HFFc6 (cell line): Measurements from ENCODE around the gene BFSP1. TPM values are rescaled to one million over a fixed set of nuclear protein-coding genes. Genes with fewer than 3 reads are reported as not detected.

Experiments used
- DNase-seq: peaks from one replicate; pipeline ENCODE4 v3.0.0-alpha.2; 2018
- H3K27ac Mint-ChIP-seq: 2 replicates; pipeline ENCODE4 v1.8.0; 2020; ENCODE audit warnings: mild to moderate bottlenecking, mixed read lengths
- H3K27me3 Mint-ChIP-seq: 2 replicates; pipeline ENCODE4 v1.8.0; 2021; ENCODE audit warnings: mild to moderate bottlenecking, moderate library complexity, mixed read lengths; ENCODE audit not compliant: insufficient read depth
- H3K36me3 Mint-ChIP-seq: 2 replicates; pipeline ENCODE4 v1.8.0; 2021; ENCODE audit warnings: low read depth, mixed read lengths
- H3K4me1 Mint-ChIP-seq: 2 replicates; pipeline ENCODE4 v1.8.0; 2020; ENCODE audit warnings: low read depth, mixed read lengths
- H3K4me3 Mint-ChIP-seq: 2 replicates; pipeline ENCODE4 v1.8.0; 2020; ENCODE audit warnings: mild to moderate bottlenecking, moderate library complexity, mixed read lengths
- H3K9me3 Mint-ChIP-seq: 2 replicates; pipeline ENCODE4 v1.8.0; 2020; ENCODE audit warnings: mild to moderate bottlenecking, mixed read lengths
- CTCF ChIP-seq: fragments of 200-600 bp; sonication (generic); IDR thresholded peaks from 2 replicates; pipeline ENCODE4 v1.5.0; 2021; ENCODE audit warnings: antibody characterized with exemption, mild to moderate bottlenecking
- total RNA-seq, 6 experiments: library from RNA; stranded (reverse); fragmentation: NEBNext Ultra II Directional; extraction: Animal tissue kit (Norgen Biotek cat#: 25700); gene quantifications; 2 replicates in 1 of 6; 3 replicates in 5 of 6; pipeline ENCODE4 v1.2.3, GENCODE V29; 2021

Gene BFSP1
- total RNA-seq, 6 experiments from 2014 or later = 1.2 to 2.5 (median 1.8) TPM

GRCh38 chr20:17572034-17572638 lies 41.0 kb upstream of the BFSP1 start:
- H3K27ac Mint-ChIP-seq = peak overlapping the region; percentile 90
- H3K4me3 Mint-ChIP-seq = peak overlapping the region; percentile 97
- H3K36me3 Mint-ChIP-seq = peaks cover 31% of the 10 kb centered on the region
- peaks cover 63% of the 10 kb centered on the region for H3K4me1 Mint-ChIP-seq
- no peaks in the 10 kb centered on the region for H3K9me3 Mint-ChIP-seq
- no peak for DNase-seq
- no peaks in the 10 kb centered on the region; the same call in 1 of the 2 replicates for H3K27me3 Mint-ChIP-seq
- TF ChIP-seq CTCF = no peak

- no peak for TF ChIP-seq CTCF
- no peak for DNase-seq
- H3K27me3 Mint-ChIP-seq = no peaks in the 10 kb centered on the region; the same call in 1 of the 2 replicates
- H3K27ac Mint-ChIP-seq = peak overlapping the region; percentile 90
- H3K4me1 Mint-ChIP-seq = peaks cover 59% of the 10 kb centered on the region
- H3K36me3 Mint-ChIP-seq = peaks cover 28% of the 10 kb centered on the region
- no peaks in the 10 kb centered on the region for H3K9me3 Mint-ChIP-seq
- peak overlapping the region; percentile 97 for H3K4me3 Mint-ChIP-seq
Measured at GRCh38 chr20:17571153-17571527, 40.0 kb upstream of the BFSP1 start.

GRCh38 chr20:17570347-17571152 lies 39.4 kb upstream of the BFSP1 start:
- Mint-ChIP-seq H3K27me3 (no peaks in the 10 kb centered on the region; the same call in 1 of the 2 replicates), H3K9me3 (no peaks in the 10 kb centered on the region), H3K36me3 (peaks cover 23% of the 10 kb centered on the region), H3K4me1 (peaks cover 59% of the 10 kb centered on the region), H3K4me3 (peak overlapping the region; percentile 97), H3K27ac (peak overlapping the region; percentile 90)
- DNase-seq = peak; percentile 45
- peak; percentile 47 for TF ChIP-seq CTCF

- Mint-ChIP-seq H3K36me3 (peaks cover 18% of the 10 kb centered on the region), H3K4me1 (peaks cover 61% of the 10 kb centered on the region), H3K9me3 (no peaks in the 10 kb centered on the region), H3K4me3 (peak within 1 kb of the TSS; percentile 97), H3K27me3 (no peaks in the 10 kb centered on the region; the same call in 1 of the 2 replicates), H3K27ac (peak within 1 kb of the TSS; percentile 93)
- DNase-seq = peak; percentile 94
- no peak for TF ChIP-seq CTCF
Measured at GRCh38 chr20:17569616-17570346, 38.6 kb upstream of the BFSP1 start, which contains the start of gene DSTN. Gene DSTN, plus strand, starts transcription at chr20:17570075. Its CDS starts 134 bp downstream, at chr20:17570209.

- no peak for TF ChIP-seq CTCF
- H3K27ac Mint-ChIP-seq = peak overlapping the region; percentile 93
- H3K4me1 Mint-ChIP-seq = peaks cover 65% of the 10 kb centered on the region
- H3K36me3 Mint-ChIP-seq = peaks cover 18% of the 10 kb centered on the region
- H3K9me3 Mint-ChIP-seq = no peaks in the 10 kb centered on the region
- H3K27me3 Mint-ChIP-seq = no peaks in the 10 kb centered on the region; the same call in 1 of the 2 replicates
- H3K4me3 Mint-ChIP-seq = peak overlapping the region; percentile 97
- peak; percentile 99 for DNase-seq
Measured at GRCh38 chr20:17568972-17569521, 37.9 kb upstream of the BFSP1 start.
